WTC11 (cell line): Measurements from ENCODE around the gene NFIA. TPM values are rescaled to one million over a fixed set of nuclear protein-coding genes. Genes with fewer than 3 reads are reported as not detected.

ENCODE experiments used
- ATAC-seq: fragments of 200-7000 bp; cut with Tn5 transposase; 2 replicates; pipeline ENCODE4 v1.10.0; 2021; ENCODE audit warnings: mild to moderate bottlenecking, moderate library complexity
- CTCF ChIA-PET: fragments of 300-600 bp; sonication (Branson Sonifier 250); formaldehyde crosslinking; loops from one replicate; lab custom pipeline; 2021; ENCODE audit warnings: antibody characterized with exemption; lab: Charles Lee
- POLR2A ChIA-PET: fragments of 350-600 bp; sonication (Branson Sonifier 250); formaldehyde crosslinking; loops from one replicate; lab custom pipeline; 2021; ENCODE audit warnings: antibody characterized with exemption; lab: Charles Lee
- DNase-seq: peaks from one replicate; pipeline ENCODE4 v3.0.0; 2021; ENCODE audit warnings: low spot score
- H3K27ac Mint-ChIP-seq: 2 replicates; pipeline ENCODE4 v1.8.0; 2021; ENCODE audit warnings: mixed read lengths
- H3K27me3 Mint-ChIP-seq: 2 replicates; pipeline ENCODE4 v1.8.0; 2021; ENCODE audit warnings: low read depth, mild to moderate bottlenecking, moderate library complexity, mixed read lengths
- H3K36me3 Mint-ChIP-seq: 2 replicates; pipeline ENCODE4 v1.8.0; 2021; ENCODE audit warnings: mixed read lengths
- H3K4me1 Mint-ChIP-seq: 2 replicates; pipeline ENCODE4 v1.8.0; 2022; ENCODE audit warnings: mixed read lengths
- H3K4me3 Mint-ChIP-seq: 2 replicates; pipeline ENCODE4 v1.8.0; 2021; ENCODE audit warnings: mild to moderate bottlenecking, moderate library complexity, mixed read lengths
- H3K9me3 Mint-ChIP-seq: 2 replicates; pipeline ENCODE4 v1.8.0; 2021; ENCODE audit warnings: mixed read lengths
- CBFB ChIP-seq: sonication (generic); formaldehyde crosslinking; IDR thresholded peaks from 2 replicates; pipeline ENCODE4 v1.8.1; 2022; ENCODE audit warnings: mild to moderate bottlenecking, low read depth, missing genetic modification reagents
- CREM ChIP-seq: sonication (generic); formaldehyde crosslinking; IDR thresholded peaks from 2 replicates; pipeline ENCODE4 v1.8.1; 2022; ENCODE audit warnings: mild to moderate bottlenecking, missing genetic modification reagents, moderate library complexity
- E2F4 ChIP-seq: sonication (generic); formaldehyde crosslinking; IDR thresholded peaks from 2 replicates; pipeline ENCODE4 v1.8.1; 2022; ENCODE audit warnings: low read depth, mild to moderate bottlenecking, moderate library complexity, missing genetic modification reagents, borderline replicate concordance
- ELF4 ChIP-seq: sonication (generic); formaldehyde crosslinking; IDR thresholded peaks from 2 replicates; pipeline ENCODE4 v1.8.1; 2022; ENCODE audit warnings: low read depth, mild to moderate bottlenecking, moderate library complexity, missing genetic modification reagents
- EMX1 ChIP-seq: fragments of 250-450 bp; sonication (Bioruptor Pico); IDR thresholded peaks from 2 replicates; pipeline ENCODE4 v1.8.0; 2021; ENCODE audit warnings: mild to moderate bottlenecking
- ETV6 ChIP-seq: sonication (generic); formaldehyde crosslinking; IDR thresholded peaks from 2 replicates; pipeline ENCODE4 v1.8.1; 2022; ENCODE audit warnings: mild to moderate bottlenecking, missing genetic modification reagents
- GABPB1 ChIP-seq: sonication (generic); formaldehyde crosslinking; IDR thresholded peaks from 2 replicates; pipeline ENCODE4 v1.8.1; 2023; ENCODE audit warnings: mild to moderate bottlenecking, missing genetic modification reagents
- GRHL2 ChIP-seq: fragments of 250-450 bp; sonication (Bioruptor Pico); IDR thresholded peaks from 2 replicates; pipeline ENCODE4 v1.8.0; 2022; ENCODE audit warnings: mild to moderate bottlenecking, moderate library complexity; ENCODE audit not compliant: insufficient replicate concordance, severe bottlenecking
- GTF2I ChIP-seq: fragments of 250-450 bp; sonication (Bioruptor Pico); conservative IDR thresholded peaks from 2 replicates; pipeline ENCODE4 v1.4.0; 2021; ENCODE audit warnings: mild to moderate bottlenecking
- HMGA2 ChIP-seq: fragments of 250-450 bp; sonication (Bioruptor Pico); IDR thresholded peaks from 2 replicates; pipeline ENCODE4 v1.4.0; 2021; ENCODE audit warnings: mild to moderate bottlenecking, moderate library complexity
- MLX ChIP-seq: sonication (generic); formaldehyde crosslinking; IDR thresholded peaks from 2 replicates; pipeline ENCODE4 v1.8.1; 2023; ENCODE audit warnings: mild to moderate bottlenecking, missing genetic modification reagents, moderate library complexity
- MXD4 ChIP-seq: fragments of 250-450 bp; sonication (Bioruptor Pico); IDR thresholded peaks from 2 replicates; pipeline ENCODE4 v1.8.0; 2021; ENCODE audit warnings: mild to moderate bottlenecking, moderate library complexity, borderline replicate concordance
- MYBL2 ChIP-seq: sonication (generic); formaldehyde crosslinking; IDR thresholded peaks from 2 replicates; pipeline ENCODE4 v1.8.1; 2023; ENCODE audit warnings: mild to moderate bottlenecking, moderate library complexity, missing genetic modification reagents
- NR3C1 ChIP-seq: sonication (generic); formaldehyde crosslinking; conservative IDR thresholded peaks from 2 replicates; pipeline ENCODE4 v1.8.1; 2023; ENCODE audit warnings: low read depth, mild to moderate bottlenecking, missing genetic modification reagents
- OVOL2 ChIP-seq: fragments of 250-450 bp; sonication (Bioruptor Pico); IDR thresholded peaks from 2 replicates; pipeline ENCODE4 v1.9.0; 2021; ENCODE audit warnings: mild to moderate bottlenecking, borderline replicate concordance
- SMAD3 ChIP-seq: sonication (generic); formaldehyde crosslinking; IDR thresholded peaks from 2 replicates; pipeline ENCODE4 v1.8.0; 2022; ENCODE audit warnings: missing genetic modification reagents, mild to moderate bottlenecking, borderline replicate concordance
- TEAD1 ChIP-seq: sonication (generic); formaldehyde crosslinking; IDR thresholded peaks from 2 replicates; pipeline ENCODE4 v1.8.0; 2022; ENCODE audit warnings: mild to moderate bottlenecking, missing genetic modification reagents
- total RNA-seq: library from RNA; stranded (reverse); gene quantifications from 3 replicates; pipeline ENCODE4 v1.2.3, GENCODE V29; 2021
- TF ChIP-seq, protein P1 (sequence below): sonication (generic); formaldehyde crosslinking; IDR thresholded peaks from 2 replicates; pipeline ENCODE4 v1.8.1; 2023; ENCODE audit warnings: mild to moderate bottlenecking, missing genetic modification reagents, moderate library complexity
- TF ChIP-seq, protein P2 (sequence below): sonication (generic); formaldehyde crosslinking; IDR thresholded peaks from 2 replicates; pipeline ENCODE4 v1.8.1; 2023; ENCODE audit warnings: mild to moderate bottlenecking, missing genetic modification reagents
- TF ChIP-seq, protein P3 (sequence below): fragments of 250-450 bp; sonication (Bioruptor Pico); IDR thresholded peaks from 2 replicates; pipeline ENCODE4 v1.9.0; 2021; ENCODE audit warnings: moderate library complexity, mild to moderate bottlenecking, inconsistent platforms, borderline replicate concordance
- TF ChIP-seq, protein P4 (sequence below): sonication (generic); formaldehyde crosslinking; IDR thresholded peaks from 2 replicates; pipeline ENCODE4 v1.8.1; 2022; ENCODE audit warnings: low read depth, missing genetic modification reagents, borderline replicate concordance

Gene NFIA
- total RNA-seq, 1 experiment from 2014 or later = 16.7 TPM

GRCh38 chr1:61386323-61386722 lies 304.0 kb downstream of the NFIA start (continued):
- TF ChIP-seq E2F4 (CRISPR knock-in tag) = no peak

DNA sequence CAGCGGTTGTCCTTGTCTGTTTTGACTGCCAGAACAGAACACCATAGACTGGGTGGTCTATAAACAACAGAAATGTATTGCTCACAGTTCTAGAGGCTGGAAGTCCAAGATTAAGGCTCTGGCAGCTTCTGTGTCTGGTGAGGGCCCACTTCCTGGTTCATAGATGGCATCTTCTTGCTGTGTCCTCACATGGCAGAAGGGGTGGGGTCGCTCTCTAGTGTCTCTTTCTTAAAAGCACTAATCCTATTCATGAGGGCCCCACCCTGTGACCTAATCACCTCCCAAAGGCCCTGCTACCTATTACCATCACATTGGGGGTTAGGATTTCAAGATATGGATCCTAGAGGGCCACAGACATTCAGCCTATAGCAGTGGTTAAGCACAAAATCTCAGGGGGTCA lies 304.4 kb downstream of the NFIA start:
- Mint-ChIP-seq H3K27ac (no peak overlapping the region), H3K4me3 (no peak overlapping the region), H3K27me3 (peaks cover 16% of the 10 kb centered on the region), H3K36me3 (peaks cover 35% of the 10 kb centered on the region), H3K4me1 (0 out of 2 replicates have a peak, but pooled peaks cover 3% of the 10 kb centered on the region)
- CTCF ChIA-PET = interaction anchor here (0.6 to 0.9 kb wide), 2 partner anchors 255 to 522 kb away, joined by 3 read pairs; no protein-coding TSS in a partner anchor
- POLR2A ChIA-PET = interaction anchor here (0.6 kb wide), 1 partner anchor 151 kb away, joined by 3 read pairs; no protein-coding TSS in a partner anchor
- no peak for ATAC-seq
- TF ChIP-seq MYBL2 (no peak), NR3C1 (CRISPR knock-in tag) (no peak), OVOL2 (no peak), MLX (CRISPR knock-in tag) (no peak), CBFB (CRISPR knock-in tag) (no peak), GRHL2 (CRISPR knock-in tag) (no peak), ELF4 (no peak), HMGA2 (CRISPR knock-in tag) (no peak), EMX1 (CRISPR knock-in tag) (no peak), MXD4 (CRISPR knock-in tag) (no peak), SMAD3 (CRISPR knock-in tag) (no peak), CREM (CRISPR knock-in tag) (no peak), TEAD1 (CRISPR knock-in tag) (no peak), GABPB1 (CRISPR knock-in tag) (no peak), ETV6 (CRISPR knock-in tag) (no peak), GTF2I (no peak)
- TF ChIP-seq, protein P1, sequence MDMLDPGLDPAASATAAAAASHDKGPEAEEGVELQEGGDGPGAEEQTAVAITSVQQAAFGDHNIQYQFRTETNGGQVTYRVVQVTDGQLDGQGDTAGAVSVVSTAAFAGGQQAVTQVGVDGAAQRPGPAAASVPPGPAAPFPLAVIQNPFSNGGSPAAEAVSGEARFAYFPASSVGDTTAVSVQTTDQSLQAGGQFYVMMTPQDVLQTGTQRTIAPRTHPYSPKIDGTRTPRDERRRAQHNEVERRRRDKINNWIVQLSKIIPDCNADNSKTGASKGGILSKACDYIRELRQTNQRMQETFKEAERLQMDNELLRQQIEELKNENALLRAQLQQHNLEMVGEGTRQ (CRISPR knock-in tag) = no peak
- TF ChIP-seq, protein P2, sequence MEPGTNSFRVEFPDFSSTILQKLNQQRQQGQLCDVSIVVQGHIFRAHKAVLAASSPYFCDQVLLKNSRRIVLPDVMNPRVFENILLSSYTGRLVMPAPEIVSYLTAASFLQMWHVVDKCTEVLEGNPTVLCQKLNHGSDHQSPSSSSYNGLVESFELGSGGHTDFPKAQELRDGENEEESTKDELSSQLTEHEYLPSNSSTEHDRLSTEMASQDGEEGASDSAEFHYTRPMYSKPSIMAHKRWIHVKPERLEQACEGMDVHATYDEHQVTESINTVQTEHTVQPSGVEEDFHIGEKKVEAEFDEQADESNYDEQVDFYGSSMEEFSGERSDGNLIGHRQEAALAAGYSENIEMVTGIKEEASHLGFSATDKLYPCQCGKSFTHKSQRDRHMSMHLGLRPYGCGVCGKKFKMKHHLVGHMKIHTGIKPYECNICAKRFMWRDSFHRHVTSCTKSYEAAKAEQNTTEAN (CRISPR knock-in tag) = no peak
- TF ChIP-seq, protein P3, sequence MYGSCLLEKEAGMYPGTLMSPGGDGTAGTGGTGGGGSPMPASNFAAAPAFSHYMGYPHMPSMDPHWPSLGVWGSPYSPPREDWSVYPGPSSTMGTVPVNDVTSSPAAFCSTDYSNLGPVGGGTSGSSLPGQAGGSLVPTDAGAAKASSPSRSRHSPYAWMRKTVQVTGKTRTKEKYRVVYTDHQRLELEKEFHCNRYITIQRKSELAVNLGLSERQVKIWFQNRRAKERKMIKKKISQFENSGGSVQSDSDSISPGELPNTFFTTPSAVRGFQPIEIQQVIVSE (CRISPR knock-in tag) = no peak
- TF ChIP-seq, protein P4, sequence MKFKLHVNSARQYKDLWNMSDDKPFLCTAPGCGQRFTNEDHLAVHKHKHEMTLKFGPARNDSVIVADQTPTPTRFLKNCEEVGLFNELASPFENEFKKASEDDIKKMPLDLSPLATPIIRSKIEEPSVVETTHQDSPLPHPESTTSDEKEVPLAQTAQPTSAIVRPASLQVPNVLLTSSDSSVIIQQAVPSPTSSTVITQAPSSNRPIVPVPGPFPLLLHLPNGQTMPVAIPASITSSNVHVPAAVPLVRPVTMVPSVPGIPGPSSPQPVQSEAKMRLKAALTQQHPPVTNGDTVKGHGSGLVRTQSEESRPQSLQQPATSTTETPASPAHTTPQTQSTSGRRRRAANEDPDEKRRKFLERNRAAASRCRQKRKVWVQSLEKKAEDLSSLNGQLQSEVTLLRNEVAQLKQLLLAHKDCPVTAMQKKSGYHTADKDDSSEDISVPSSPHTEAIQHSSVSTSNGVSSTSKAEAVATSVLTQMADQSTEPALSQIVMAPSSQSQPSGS (CRISPR knock-in tag) = no peak
- TF ChIP-seq, all 79 proteins: peak for 0
- no peak for DNase-seq
- peaks cover 20% of the 10 kb centered on the region for H3K9me3 Mint-ChIP-seq
